RWPE2 (cell line): ENCODE data around the gene GABRR3.

Experiments
- ATAC-seq: fragments of 200-7000 bp; cut with Tn5 transposase; 3 replicates; pipeline ENCODE4 v1.9.1; 2021; ENCODE audit warnings: low read depth
- DNase-seq: peaks from one replicate; pipeline ENCODE4 v3.0.0-alpha.2; 2020; ENCODE audit warnings: low spot score
- H3K27ac ChIP-seq: fragments of 450-650 bp; 2 replicates; pipeline ENCODE4 v1.5.1; 2017; ENCODE audit warnings: mild to moderate bottlenecking; ENCODE audit not compliant: poor library complexity, severe bottlenecking
- H3K27me3 ChIP-seq: fragments of 250-450 bp; sonication (Bioruptor Pico); 2 replicates; pipeline ENCODE4 v1.5.1; 2021; ENCODE audit warnings: mild to moderate bottlenecking, moderate library complexity; ENCODE audit not compliant: insufficient read depth, poor library complexity, severe bottlenecking
- H3K36me3 ChIP-seq: fragments of 250-450 bp; sonication (Bioruptor Pico); 2 replicates; pipeline ENCODE4 v1.5.1; 2020; ENCODE audit warnings: low read depth, mild to moderate bottlenecking, moderate library complexity
- H3K4me1 ChIP-seq: fragments of 250-450 bp; sonication (Bioruptor Pico); 2 replicates; pipeline ENCODE4 v1.5.1; 2021; ENCODE audit warnings: mild to moderate bottlenecking, moderate library complexity; ENCODE audit not compliant: insufficient read depth, poor library complexity, severe bottlenecking
- H3K4me3 ChIP-seq: fragments of 250-450 bp; sonication (Bioruptor Pico); 2 replicates; pipeline ENCODE4 v1.5.1; 2021; ENCODE audit warnings: mild to moderate bottlenecking, moderate library complexity; ENCODE audit not compliant: severe bottlenecking
- H3K9me3 ChIP-seq: fragments of 250-450 bp; sonication (Bioruptor Pico); 2 replicates; pipeline ENCODE4 v1.5.1; 2021; ENCODE audit warnings: mild to moderate bottlenecking, moderate library complexity; ENCODE audit not compliant: severe bottlenecking
- TF ChIP-seq, protein P1 (sequence below): fragments of 450-650 bp; IDR thresholded peaks from one replicate; pipeline ENCODE4 v1.5.1; 2017; ENCODE audit warnings: mild to moderate bottlenecking, moderate library complexity; ENCODE audit not compliant: poor library complexity, severe bottlenecking

GABRR3 gene

DNA sequence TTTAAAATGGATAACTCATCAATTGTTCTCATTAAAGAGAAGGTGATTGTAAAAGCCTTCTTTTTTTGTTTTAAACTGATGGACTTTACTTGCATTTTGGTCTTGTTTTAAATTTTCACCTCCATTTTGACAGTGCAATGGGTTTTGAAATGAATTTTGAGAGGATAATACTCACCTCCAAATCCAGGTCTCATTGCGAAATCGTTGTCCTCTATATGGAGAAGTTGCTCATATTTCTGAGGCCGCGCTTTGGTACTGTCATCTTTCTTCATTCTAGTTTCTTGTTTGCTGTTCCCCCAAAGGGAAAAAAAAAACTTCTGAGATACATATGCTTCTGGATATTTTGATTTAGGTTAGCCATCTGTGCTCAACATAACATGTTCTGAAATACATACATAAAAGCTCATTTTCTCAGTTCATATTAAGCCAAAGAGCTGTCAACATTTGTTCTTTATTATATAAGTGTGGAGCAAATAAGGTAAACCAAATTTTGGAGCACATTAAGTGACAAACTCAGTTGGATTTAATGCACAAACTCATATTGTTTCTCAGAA lies 9.6 kb downstream of the GABRR3 start:
- no peak overlapping the region for H3K27ac ChIP-seq
- TF ChIP-seq, protein P1, sequence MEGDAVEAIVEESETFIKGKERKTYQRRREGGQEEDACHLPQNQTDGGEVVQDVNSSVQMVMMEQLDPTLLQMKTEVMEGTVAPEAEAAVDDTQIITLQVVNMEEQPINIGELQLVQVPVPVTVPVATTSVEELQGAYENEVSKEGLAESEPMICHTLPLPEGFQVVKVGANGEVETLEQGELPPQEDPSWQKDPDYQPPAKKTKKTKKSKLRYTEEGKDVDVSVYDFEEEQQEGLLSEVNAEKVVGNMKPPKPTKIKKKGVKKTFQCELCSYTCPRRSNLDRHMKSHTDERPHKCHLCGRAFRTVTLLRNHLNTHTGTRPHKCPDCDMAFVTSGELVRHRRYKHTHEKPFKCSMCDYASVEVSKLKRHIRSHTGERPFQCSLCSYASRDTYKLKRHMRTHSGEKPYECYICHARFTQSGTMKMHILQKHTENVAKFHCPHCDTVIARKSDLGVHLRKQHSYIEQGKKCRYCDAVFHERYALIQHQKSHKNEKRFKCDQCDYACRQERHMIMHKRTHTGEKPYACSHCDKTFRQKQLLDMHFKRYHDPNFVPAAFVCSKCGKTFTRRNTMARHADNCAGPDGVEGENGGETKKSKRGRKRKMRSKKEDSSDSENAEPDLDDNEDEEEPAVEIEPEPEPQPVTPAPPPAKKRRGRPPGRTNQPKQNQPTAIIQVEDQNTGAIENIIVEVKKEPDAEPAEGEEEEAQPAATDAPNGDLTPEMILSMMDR = no peak
- H3K9me3 ChIP-seq = no peaks in the 10 kb centered on the region
- H3K4me1 ChIP-seq = no peaks in the 10 kb centered on the region
- H3K4me3 ChIP-seq = no peak overlapping the region
- H3K27me3 ChIP-seq = no peaks in the 10 kb centered on the region
- no peak for DNase-seq
- no peak for ATAC-seq
- H3K36me3 ChIP-seq = no peaks in the 10 kb centered on the region

DNA sequence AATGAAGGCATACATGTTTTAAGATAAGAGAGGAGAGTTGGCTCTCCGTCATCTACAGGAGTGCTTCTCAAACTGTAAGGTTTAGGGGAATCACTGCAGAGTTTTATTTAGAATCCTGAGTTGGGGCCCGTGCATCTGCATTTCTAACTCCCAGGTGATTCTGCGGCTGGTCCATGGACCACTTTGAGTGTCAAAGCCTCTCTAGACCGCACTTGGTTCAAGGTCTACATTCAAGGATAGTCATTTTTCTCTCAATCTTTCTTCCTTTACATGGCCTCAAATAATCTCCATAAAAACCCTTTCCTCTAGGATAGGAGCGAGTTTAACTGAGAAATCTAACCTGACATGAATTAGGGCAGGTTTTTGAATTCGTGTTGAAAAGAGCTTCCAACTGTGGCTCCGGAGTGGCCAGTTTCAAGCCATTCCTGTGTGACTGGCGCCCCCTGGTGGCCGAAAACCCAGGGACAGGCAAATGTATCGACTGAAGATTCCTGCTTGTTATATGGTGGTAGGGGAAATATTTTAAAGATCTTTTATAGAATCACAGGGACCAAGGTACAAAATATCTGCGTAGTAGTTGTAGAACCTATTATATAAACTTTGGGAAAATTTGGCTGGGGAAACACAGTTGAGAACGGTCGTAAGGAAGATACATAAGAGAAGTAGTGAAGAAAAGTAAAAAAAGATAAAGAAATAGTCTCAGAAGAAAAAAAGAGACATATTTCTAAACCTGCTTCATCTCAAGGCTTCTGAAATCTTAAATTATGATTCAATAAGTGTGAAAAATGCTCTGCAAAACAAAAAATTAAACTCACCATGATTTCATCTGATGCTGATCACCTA lies 11.9 kb downstream of the GABRR3 start:
- no peaks in the 10 kb centered on the region for H3K27me3 ChIP-seq
- no peak overlapping the region for H3K4me3 ChIP-seq
- TF ChIP-seq, protein P1 = peak; percentile 92
- H3K36me3 ChIP-seq = no peaks in the 10 kb centered on the region
- no peaks in the 10 kb centered on the region for H3K4me1 ChIP-seq
- DNase-seq (peak; percentile 79), ATAC-seq (peak; percentile 75)
- H3K9me3 ChIP-seq = no peaks in the 10 kb centered on the region
- no peak overlapping the region for H3K27ac ChIP-seq

DNA sequence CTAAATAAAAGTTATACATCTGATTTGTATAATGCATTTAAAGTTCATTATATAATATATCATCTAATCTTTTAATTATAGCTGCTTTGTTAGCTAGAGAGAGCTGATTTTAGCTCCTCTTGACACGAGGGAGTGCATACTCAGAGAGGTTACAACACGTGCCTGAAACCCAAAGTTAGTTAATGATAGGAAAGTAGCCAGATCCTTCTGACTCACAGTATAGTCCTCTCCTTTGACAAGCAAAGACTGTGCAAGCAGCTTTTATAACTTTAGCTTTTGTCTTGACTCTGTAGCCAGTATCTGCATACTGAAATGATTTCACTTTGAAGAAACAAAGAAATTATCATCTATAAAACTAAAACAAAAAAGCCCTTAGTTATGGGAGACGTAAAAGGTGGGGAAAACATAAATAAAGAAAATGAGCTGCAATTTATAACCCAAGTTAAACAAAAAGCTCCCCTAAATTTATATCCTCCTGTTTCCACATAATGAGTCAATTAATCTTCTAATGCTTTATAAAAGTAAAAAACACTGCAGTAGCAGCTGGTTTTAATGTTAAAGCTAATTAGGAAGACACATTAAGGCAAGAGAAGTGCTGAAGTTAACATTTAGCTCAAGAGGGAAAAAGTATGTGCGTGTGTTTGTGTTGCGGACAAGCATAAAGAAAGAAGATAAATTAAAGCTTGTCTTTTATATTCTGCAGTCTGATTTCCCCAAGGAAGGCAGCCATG lies 13.1 kb downstream of the GABRR3 start:
- ATAC-seq (peak; percentile 73; the same call in 2 of the 3 replicates), DNase-seq (no peak)
- Histone ChIP-seq H3K27ac (no peak overlapping the region), H3K9me3 (no peaks in the 10 kb centered on the region), H3K27me3 (no peaks in the 10 kb centered on the region), H3K4me3 (no peak overlapping the region), H3K4me1 (no peaks in the 10 kb centered on the region), H3K36me3 (no peaks in the 10 kb centered on the region)
- TF ChIP-seq, protein P1 = no peak

DNA sequence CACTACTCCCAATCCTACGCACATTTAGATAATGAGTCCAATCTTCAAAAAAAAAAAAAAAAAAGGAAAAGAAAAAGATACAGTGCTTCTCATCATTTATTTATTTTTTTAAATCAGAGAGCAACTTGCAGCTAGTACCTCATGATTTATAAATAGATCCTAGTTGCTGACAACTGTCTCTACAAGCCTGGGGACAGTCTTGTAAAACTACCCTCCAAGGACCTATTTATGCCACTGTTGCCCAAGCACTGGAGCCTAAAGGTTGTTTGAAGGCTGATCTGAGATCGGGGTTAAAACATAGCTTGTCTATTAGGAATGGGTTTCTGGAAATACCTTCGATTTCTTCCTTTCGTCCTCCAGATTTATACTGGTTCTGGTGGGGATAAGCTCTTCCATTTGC lies 14.7 kb downstream of the GABRR3 start:
- H3K36me3 ChIP-seq = no peaks in the 10 kb centered on the region
- no peak overlapping the region for H3K27ac ChIP-seq
- no peaks in the 10 kb centered on the region for H3K4me1 ChIP-seq
- H3K27me3 ChIP-seq = no peaks in the 10 kb centered on the region
- DNase-seq (no peak), ATAC-seq (no peak)
- TF ChIP-seq, protein P1 = no peak
- no peak overlapping the region for H3K4me3 ChIP-seq
- H3K9me3 ChIP-seq = no peaks in the 10 kb centered on the region
